ENCODE results near the gene ACAP2.
"Not testable (repeated sequence)": the region's sequence is repeated elsewhere in the genome, so short reads cannot be mapped to it uniquely, and the experiment has no call there.

ACAP2 gene

GRCh38 chr3:195384952-195385351, 57.9 kb downstream of the ACAP2 start:
- no peak for DNase-seq

DNA sequence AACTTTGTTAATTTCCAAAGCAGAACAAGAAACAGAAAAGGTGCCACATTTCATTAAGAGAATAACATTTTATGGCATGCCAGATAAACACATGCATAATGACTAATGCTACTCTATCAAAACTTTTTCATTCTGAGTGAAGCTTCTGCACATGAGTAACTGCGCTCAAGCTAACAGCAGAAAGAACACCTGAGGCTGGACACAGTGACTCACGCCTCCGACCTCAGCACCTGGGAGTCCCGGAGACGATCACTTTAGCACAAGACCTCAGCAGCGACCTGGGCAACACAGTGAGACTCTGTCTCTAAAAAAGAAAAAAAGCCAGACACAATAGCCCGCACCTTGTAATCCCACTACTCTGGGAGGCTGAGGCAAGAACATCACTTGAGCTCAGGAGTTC, 70.6 kb downstream of the ACAP2 start:
- no peak for DNase-seq

- DNase-seq: no peak
Observed at GRCh38 chr3:195366200-195366925, 76.5 kb downstream of the ACAP2 start.

- DNase-seq: no peak
Observed at GRCh38 chr3:195365371-195365770, 77.4 kb downstream of the ACAP2 start.

DNA sequence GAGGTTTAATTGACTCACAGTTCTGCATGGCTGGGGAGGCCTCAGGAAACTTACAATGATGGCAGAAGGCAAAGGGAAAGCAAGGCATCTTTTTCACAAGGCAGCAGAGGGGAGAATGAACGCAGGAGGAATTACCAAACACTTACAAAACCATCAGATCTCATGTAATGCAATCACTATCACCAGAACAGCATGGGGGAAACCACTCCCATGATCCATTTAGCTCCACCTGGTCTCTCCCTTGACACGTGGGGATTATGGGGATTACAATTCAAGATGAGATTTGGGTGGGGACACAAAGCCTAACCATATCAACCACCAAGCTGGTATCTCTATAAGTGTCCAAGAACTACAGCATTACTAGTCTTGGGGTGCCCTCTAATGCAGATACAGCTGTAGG, 85.0 kb downstream of the ACAP2 start:
- DNase-seq: not testable (repeated sequence)

DNA sequence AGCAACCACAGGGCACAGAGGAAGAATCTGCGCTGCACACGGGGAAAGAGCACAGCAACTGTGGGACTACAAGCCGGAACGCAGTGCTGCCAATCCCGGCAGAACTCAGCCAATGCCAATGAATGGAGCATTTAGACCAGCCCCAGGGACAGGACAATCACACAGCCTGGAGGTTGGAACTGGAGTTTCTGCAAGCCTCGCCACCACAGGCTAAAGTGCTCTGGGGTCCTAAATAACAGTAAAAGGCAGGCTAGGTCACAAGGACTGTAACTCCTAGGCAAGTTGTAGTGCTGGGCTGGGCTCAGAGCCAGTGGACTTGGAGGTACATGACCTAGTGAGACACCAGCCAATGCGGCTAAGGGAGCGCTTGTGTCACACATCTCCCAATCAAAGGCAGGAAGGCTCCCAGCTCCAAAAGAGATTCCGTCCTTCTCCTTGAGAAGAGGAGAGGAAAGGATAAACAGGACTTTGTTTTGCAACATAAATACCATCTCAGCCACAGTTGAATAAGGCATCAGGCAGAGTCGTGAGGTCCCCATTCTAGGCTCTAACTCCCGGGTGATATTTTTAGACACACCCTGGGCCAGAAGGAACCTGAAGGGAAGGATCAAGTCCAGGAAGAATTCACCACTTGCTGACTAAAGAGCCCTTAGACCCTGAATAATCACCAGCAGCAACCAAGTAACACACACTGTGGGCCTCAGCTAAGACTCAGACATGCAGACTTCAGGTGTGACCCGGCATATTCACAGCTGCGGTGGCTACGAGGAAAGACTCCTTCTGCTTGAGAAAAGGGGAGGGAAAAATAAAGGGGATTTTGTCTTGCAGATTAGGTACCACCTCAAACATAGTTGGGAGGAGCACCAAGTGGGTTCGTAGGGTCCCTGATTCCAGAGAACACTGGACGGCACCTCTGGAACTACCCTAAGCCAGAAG, 86.4 kb downstream of the ACAP2 start:
- DNase-seq: no peak

GRCh38 chr3:195354009-195354408, 88.8 kb downstream of the ACAP2 start:
- not testable (repeated sequence) for DNase-seq

- no peak for DNase-seq
Observed at GRCh38 chr3:195352895-195353488, 89.8 kb downstream of the ACAP2 start.

GRCh38 chr3:195348426-195349115, 94.2 kb downstream of the ACAP2 start:
- DNase-seq: no peak

GRCh38 chr3:195337747-195338146, 105.1 kb downstream of the ACAP2 start:
- no peak for DNase-seq

GRCh38 chr3:195334967-195335366, 107.9 kb downstream of the ACAP2 start:
- DNase-seq: no peak

DNA sequence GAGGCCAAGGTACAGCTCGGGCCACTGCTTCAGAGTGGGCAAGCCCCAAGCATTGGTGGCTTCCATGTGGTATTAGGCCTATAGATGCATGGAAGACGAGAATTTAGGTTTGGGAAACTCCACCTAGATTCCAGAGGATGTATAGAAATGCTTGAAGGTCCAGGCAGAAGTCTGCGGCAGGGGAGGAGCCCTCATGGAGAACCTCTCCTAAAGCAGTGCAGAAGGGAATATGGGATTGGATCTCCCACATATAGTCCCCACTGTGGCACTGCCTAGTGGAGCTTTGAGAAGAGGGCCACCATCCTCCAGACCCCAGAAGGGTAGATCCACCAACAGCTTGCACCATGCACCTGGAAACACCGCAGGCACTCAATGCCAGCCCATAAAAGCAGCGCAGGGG, 123.8 kb downstream of the ACAP2 start:
- DNase-seq: no peak

GRCh38 chr3:195312714-195313113, 130.1 kb downstream of the ACAP2 start:
- DNase-seq: no peak

- DNase-seq: no peak
Observed at GRCh38 chr3:195307711-195308110, 135.1 kb downstream of the ACAP2 start.

- DNase-seq: no peak
Observed at GRCh38 chr3:195306369-195306768, 136.5 kb downstream of the ACAP2 start.

GRCh38 chr3:195302431-195302830, 140.4 kb downstream of the ACAP2 start:
- no peak for DNase-seq

DNA sequence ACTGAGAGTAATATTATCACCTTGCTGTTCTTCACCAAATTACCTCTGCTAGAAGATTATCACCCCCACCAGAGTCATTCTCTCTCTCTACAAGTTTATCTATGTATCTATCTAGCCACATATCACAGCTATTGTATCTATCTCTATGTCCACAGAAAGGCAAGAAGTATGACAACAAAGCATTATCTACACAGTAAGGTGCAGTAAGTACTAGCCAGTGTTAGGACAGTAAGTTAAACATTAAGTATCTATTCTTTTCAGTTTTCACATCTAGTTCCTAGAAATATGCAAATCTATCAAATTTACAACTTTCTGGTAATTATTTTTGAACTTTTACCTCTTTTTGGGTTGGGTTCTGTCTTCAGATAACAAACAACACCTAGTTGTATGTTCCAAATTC, 145.4 kb downstream of the ACAP2 start:
- DNase-seq: no peak

DNA sequence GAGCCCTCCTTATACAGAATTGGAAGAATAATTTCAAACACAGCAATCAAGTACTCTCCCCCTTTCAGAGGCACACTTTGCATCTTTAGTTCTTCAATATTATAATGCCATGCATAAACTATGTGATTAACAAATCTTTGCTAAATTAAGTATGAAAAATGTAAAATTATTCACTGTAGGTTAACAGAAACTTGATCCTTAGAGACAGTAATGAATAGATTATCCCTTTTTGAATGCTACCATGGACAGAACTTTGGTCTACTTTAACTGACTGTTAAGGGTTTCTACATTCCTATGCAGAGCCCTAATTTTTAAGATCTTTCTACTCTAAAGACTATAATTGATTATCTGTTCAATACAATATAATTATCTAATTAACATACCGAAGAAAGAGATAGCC, 146.2 kb downstream of the ACAP2 start:
- DNase-seq: no peak

- no peak for DNase-seq
Observed at GRCh38 chr3:195291121-195291520, 151.7 kb downstream of the ACAP2 start.

GRCh38 chr3:195290643-195291042, 152.2 kb downstream of the ACAP2 start:
- DNase-seq: not testable (repeated sequence)

DNA sequence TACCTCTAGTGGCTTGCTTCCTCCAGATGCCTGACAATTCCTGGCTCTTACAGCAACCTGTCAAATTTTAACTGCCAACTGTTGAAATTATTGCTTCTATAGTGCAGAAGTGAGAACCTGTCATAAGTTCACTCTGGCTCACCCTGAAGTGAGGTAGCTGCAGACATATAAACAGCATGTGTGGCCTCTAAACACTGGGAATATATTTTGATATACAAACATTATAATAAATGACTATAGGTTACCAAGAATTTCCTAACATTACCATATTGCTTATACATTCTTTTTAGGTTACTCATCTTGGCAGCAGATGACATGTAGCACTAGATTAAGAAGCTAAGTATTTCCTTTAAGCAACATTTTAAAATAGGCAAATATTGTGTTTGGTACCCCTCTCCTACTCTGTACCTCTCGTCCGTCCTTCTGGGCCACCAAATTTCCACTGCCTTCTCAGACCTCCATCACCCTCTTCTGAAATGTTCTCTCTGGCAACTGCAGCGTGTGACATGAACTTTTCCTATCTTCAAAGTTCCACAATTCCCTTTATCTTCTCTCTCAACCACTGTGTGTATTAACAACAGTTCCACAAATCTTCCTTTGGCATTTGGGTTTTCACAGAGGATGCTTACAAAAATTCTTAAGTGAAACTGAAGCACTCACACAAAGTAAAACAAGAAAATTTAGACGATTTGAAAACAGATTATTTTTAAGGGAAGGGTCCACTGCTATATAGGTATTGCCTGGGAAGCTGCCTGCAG, 156.5 kb downstream of the ACAP2 start:
- no peak for DNase-seq

- no peak for DNase-seq
Observed at GRCh38 chr3:195285372-195285771, 157.4 kb downstream of the ACAP2 start.

Data from NCI-H2171 (cell line).